CD4-positive, alpha-beta T cell treated with Interleukin-6 for 4 hours (primary cell): ENCODE data around the gene ADCY3.

Experiments used
- DNase-seq: peaks from one replicate; pipeline ENCODE4 v3.0.0-alpha.2; 2020; ENCODE audit warnings: mixed read lengths

The ADCY3 gene

GRCh38 chr2:24899361-24899910 is 20.6 kb downstream of the ADCY3 start:
- no peak for DNase-seq

DNA sequence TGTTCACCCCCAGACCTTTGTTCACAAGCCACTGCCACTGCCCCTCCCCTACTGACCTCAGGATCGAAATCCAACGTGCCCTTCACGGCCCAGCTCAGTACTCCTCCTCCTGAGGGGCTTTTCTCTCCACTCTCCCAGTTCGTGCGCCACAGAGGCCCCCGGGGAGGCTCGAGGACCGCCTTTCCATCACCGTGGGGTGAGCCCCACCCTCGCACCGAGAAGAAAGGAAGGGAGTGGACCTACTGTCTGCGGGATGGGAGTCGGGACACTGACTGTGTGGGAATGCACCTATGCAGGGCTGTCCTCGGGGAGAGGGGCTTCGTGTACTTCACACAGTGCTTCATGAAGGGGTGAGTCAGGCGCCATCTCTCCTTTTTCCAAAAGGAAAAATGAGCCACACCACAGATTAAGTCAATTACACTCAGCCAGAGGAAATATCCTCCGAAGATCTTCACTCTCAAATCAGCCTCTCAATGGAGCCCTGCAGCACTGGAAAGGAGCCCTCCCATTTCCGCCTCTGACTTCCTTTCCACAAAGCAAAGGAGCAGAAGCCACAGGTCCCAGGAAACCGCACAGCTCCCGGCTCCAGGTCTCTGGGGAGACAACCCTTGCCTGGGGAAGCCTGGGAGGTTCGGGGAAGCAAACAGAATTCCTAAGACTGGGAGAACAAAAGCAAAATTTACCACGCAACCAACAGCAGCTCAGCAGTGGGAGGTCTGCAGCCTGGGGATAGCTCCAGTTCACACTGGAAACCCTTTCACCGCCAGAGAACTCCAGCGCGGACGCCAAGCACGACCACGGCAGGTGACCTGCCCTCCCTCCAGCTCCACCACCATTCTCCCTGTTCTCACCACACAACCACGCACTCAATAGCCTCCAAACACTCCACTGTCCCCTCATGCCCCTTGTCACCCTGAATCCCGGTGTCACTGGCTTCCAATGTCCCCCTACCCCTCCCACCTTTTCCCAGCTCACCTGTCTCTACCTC is 21.6 kb downstream of the ADCY3 start:
- no peak for DNase-seq

DNA sequence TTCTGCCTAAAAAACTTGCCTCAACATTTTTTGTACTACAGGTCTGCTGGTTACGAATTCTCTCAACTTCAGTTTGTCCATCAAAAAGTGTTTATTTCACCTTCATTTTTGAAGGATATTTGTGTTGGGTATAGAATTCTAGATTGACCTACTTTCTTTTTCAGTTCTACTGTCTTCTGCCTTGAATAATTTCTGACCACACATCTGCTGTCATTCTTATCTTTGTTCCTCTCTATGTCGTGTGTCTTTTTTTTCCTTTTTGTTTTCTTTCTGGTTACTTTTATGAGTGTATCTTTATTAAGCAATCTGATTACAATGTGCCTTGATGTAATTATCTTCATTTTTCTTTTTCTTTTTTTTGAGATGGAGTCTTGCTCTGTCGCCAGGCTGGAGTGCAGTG is 25.3 kb downstream of the ADCY3 start:
- no peak for DNase-seq

GRCh38 chr2:24893934-24894333 is 26.1 kb downstream of the ADCY3 start:
- no peak for DNase-seq

- DNase-seq = no peak
These were observed 27.1 kb downstream of the ADCY3 start for GRCh38 chr2:24892928-24893327.

DNA sequence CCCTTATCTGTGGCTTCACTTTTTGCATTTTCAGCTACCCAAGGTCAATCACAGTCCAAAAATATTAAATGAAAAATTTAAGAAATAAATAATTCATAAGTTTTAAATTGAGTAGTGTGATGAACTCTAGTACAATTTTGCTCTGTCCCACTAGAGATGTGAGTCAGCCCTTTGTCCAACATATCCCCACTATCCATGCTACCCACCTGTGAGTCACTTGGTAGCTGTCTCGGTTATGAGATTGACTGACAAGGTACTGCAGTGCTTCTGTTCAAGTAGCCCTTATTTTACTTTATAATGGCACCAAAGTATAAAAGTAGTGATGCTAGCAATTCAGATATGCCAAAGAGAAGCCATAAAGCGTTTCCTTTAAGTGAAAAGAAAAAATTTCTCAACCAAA is 28.8 kb downstream of the ADCY3 start:
- no peak for DNase-seq

DNA sequence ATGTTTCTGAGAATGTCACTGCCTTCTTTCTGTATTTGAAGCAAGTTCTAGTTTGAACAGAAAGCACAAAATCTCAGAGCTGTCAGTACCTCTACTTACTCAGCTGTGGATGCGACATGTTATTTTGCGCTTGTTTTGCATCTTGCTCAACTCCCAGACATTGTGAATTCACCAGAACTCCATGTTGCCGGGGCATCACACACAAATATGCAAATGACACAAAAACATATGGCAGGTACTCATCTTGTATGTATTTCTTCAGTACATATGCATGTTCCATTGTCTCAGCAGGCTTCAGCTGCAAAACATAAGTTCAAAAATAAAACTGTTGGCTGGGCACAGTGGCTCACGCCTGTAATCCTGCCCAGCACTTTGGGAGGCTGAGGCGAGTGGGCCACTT is 30.8 kb downstream of the ADCY3 start:
- no peak for DNase-seq

GRCh38 chr2:24888177-24888576 is 31.9 kb downstream of the ADCY3 start:
- DNase-seq = no peak

DNA sequence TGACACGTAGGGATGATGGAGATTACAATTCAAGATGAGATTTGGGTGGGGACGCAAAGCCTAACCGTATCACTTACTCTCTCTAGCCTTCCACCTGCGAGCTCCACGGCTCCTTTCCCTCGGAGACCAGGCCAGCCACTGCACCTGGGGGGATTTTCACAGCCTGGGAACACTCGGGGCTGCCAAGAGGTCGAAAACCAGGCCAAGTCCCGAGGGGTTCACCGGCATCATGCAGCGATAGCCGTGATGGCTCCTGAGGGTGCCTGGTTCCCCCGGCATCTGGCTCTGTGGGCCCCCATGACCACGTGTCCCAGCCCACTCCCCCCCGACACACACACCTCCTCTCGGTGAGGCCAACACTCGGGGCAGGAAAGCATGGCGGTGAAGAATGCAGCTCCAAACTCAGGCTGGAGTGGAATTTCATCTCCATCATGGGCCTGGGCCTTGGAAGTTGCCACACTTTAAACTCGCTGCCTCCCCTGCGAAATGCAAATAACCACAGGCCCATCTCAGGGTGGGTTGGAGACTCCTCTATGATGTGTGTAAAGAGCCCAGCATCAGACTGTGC is 32.6 kb downstream of the ADCY3 start:
- no peak for DNase-seq

GRCh38 chr2:24886691-24887304 is 33.2 kb downstream of the ADCY3 start:
- DNase-seq = no peak

DNA sequence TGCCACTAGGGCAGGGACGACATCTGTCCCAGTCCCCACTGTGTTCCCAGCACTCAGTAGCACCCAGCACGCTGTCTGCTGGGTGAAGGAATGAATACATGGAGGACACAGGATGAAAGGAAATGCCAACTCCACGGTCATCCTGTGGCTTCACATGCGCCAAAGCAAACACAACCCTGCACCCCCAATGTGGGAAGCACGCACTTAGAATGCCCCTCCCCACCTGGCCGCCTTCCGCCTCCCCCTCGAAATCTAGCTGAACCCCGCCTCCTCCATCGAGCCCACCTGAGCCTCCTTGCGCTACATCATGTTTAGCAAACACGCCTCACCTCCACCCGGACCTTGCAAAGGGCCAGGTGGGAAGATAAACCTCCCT is 33.9 kb downstream of the ADCY3 start:
- no peak for DNase-seq

- no peak for DNase-seq
These were observed 34.6 kb downstream of the ADCY3 start for GRCh38 chr2:24885221-24886125.

DNA sequence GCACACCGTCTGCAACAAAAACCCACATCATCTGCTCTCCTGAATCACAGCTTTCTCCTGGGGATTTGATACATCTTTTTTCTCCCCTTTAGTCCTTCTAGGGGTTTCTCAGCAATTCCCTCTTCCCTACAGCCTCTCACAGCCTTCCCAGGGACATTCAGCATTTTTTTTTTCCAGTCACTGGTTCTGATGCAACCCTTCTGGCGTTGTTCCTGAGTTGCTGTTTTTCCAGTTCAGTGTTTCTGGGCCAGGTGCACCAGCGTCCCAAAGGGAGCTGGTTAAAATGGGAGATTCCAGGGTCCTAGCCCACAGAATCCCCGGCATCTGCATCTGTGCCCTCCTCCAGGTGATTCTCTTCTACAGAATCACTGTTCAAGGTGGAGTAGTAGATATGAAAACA is 36.1 kb downstream of the ADCY3 start:
- no peak for DNase-seq

- DNase-seq = no peak
These were observed 38.4 kb downstream of the ADCY3 start for GRCh38 chr2:24881623-24882022.

DNA sequence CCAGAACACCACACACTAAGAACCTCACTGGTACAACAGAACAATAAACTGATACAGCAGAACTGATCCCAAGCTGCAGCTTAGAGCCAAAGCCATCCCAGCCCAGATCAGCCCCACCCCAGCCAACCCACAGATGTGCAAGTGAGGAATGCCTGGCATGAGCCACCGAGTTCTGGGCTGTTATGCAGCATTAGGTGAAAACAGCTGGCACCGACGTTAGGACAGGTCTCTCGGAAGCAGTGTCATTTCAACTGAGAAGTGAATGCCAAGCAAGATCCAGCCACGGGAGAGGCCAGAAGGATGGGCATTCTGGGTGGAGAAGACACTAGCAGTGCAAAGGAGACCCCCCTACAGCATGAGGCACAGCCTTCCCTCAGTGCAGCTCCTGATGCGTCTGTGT is 38.9 kb downstream of the ADCY3 start:
- DNase-seq = no peak

- DNase-seq = no peak
These were observed 41.7 kb downstream of the ADCY3 start for GRCh38 chr2:24878341-24878740.

GRCh38 chr2:24877646-24878045 is 42.4 kb downstream of the ADCY3 start:
- no peak for DNase-seq

- no peak for DNase-seq
These were observed 43.0 kb downstream of the ADCY3 start for GRCh38 chr2:24877067-24877466.

DNA sequence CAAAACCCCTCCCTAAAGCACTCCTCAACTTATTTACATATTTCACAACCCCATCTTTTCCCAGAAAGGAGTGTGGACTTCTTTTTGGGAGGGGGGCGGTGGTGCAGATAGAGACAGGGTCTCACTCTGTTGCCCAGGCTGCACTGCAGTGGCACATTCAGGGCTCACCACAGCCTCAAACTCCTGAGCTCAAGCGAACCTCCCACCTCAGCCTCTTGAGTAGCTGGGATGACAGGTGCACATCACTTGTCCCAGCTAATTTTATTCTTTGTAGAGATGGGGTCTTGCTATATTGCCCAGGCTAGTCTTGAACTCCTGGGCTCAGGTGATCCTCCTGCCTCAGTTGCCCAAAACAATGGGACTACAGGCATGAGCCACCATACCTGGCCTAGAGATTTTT is 44.1 kb downstream of the ADCY3 start:
- DNase-seq = no peak

DNA sequence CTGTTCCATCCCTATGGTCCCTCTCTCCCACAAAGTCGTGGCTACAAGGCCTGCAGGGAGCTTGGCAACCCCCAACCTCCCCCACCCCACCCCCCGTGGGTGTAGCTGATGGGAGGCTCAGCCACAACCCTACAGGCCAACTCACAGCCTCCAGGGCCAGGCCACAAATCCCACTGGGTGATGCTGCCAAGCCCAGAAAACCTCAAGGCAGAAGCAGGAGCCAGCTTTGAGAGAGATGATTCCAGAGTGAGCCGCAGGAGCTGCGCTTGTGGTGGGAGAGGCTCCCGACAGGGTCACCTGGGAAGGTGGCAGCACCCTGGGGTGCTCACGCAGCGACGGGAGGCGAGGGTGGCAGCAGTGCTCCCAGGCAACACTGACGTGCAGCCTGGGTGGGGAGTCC is 44.8 kb downstream of the ADCY3 start:
- no peak for DNase-seq

DNA sequence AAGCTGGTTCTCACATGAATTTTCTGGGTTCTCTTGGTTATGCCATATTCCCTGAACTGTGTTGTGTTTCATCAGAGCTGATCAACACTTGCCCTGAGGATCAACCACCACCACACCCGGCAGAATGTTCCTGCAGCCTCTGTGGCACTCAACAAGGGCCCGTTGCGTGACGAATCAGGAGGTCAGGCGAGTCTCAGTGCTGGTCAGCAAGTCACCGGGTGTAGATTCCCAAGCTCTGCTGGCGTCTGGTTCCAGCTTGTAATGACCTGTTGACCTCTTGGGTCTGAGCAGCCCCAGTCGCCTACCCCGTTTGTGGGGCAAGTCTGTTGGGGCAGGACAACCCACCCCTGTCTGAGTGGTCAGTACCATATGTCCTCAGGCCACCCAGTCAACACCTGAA is 46.0 kb downstream of the ADCY3 start:
- no peak for DNase-seq

DNA sequence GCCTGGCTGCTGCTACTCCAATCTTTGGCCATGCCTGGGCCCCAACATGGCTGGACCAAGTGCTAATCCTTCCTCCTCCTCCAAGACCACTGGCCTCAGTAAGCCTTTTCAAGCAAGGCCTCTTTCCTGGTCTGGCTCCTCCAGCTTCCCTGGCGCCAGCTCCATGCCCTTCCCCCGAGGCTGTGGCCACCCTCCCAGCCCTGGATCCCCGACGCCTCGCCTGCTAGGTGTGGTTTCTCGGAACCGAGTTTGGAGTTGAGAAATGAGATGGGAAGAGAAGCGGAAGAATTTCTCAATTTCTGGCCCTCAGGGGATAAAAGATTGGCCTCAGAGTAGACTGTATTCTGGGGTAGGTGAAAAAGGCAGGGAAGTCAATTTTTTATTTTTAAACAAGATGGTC is 46.4 kb downstream of the ADCY3 start:
- no peak for DNase-seq
